Endothelial cell of coronary artery (primary cell): ENCODE data around the gene GAPVD1. TPM values are rescaled to one million over a fixed set of nuclear protein-coding genes. Genes with fewer than 3 reads are reported as not detected.

Experiments
- total RNA-seq: library from RNA; depleted of rRNA; stranded (reverse); fragments of >200 nt; gene quantifications from 2 replicates; pipeline ENCODE4 v1.2.3, GENCODE V29; 2014

Gene GAPVD1, protein sequence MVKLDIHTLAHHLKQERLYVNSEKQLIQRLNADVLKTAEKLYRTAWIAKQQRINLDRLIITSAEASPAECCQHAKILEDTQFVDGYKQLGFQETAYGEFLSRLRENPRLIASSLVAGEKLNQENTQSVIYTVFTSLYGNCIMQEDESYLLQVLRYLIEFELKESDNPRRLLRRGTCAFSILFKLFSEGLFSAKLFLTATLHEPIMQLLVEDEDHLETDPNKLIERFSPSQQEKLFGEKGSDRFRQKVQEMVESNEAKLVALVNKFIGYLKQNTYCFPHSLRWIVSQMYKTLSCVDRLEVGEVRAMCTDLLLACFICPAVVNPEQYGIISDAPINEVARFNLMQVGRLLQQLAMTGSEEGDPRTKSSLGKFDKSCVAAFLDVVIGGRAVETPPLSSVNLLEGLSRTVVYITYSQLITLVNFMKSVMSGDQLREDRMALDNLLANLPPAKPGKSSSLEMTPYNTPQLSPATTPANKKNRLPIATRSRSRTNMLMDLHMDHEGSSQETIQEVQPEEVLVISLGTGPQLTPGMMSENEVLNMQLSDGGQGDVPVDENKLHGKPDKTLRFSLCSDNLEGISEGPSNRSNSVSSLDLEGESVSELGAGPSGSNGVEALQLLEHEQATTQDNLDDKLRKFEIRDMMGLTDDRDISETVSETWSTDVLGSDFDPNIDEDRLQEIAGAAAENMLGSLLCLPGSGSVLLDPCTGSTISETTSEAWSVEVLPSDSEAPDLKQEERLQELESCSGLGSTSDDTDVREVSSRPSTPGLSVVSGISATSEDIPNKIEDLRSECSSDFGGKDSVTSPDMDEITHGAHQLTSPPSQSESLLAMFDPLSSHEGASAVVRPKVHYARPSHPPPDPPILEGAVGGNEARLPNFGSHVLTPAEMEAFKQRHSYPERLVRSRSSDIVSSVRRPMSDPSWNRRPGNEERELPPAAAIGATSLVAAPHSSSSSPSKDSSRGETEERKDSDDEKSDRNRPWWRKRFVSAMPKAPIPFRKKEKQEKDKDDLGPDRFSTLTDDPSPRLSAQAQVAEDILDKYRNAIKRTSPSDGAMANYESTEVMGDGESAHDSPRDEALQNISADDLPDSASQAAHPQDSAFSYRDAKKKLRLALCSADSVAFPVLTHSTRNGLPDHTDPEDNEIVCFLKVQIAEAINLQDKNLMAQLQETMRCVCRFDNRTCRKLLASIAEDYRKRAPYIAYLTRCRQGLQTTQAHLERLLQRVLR (N-terminal part only)
- total RNA-seq, result 39.4 and 54.3 TPM in 2 replicates

DNA sequence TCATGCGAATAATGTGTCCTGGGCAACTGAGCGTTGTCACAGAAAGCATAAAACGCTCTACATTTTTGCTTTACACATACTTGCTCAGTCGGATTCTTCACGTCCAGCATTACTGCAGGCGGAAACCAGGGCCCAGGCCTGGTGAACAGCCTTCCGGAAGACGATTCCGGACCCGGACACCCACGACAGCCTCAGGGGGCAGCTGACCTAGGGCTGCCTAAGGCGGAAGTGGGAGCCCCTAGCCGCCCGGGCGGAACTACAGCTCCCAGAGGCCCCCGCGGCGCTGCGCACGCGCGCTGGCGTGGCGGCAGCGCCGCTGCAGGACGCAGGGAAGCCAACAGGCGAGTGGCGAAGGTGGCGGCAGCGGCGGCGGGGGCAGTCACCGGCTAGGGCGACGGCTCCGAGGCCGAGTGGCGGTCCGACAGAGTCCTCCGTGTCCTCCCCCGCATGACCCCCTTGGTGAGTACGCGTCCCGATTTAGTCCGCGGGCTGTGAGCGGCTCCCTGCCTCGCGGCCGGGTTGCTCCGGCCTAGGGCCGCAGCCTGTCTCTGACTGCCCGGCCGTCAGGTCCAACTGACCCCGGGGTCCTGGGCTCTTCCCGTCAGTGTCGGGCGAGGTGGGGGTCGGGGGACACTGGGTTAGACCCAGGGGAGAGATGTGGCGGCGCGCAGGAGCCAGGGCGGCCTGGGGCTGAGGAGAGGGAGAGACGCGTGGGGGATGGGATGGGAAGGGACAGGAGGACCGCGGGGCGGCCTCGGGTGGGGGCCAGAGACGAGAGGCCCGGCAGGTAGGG, at the start of gene GAPVD1:
TSS of gene GAPVD1 (plus strand) at position 326 of the 793 bp plus-strand sequence. CDS start 37,096 bp downstream, outside the sequence.

DNA sequence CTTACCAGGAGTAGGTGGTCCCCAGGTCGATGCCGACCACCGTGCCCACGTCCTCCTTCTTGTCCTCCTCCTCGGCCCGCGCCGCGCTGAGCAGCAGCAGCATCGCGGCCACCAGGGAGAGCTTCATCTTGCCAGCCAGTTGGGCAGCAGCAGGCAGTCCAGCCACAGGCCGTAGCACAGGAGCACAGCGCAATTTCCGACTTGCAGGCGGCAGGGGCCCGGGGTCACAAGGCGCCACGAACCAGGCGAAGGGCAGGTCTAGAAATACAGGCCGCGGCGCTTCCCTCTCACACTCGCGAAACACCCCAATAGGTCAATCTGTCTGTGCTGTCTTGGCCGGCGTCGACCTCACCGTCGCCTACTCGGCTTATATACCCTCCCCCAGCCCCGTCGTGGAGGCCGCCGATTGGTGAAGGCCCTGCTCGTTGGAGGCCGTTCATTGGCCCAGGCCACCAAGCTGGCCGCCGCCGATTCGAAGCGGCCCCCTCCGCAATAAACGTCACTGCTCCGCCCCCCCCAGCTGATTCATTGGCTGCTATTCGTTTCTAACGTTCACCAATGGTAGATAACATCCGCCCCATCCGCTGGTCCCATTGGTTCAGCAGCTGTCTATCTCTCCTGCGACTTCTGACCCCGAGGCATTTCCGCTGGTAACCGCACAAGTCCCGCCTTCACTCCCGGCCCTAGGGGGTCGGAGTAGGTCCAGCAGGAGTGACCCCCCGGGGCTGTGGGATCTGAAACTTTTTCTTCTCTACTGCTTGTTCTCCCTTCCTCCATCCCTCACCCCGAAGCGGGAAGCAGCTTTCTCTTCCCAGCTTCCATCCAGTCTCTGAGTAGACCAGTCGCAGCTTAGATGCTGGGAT, 20.4 kb upstream of the GAPVD1 start, which contains the start of gene HSPA5:
TSS of gene HSPA5 (minus strand) at position 344 of the 863 bp plus-strand sequence. CDS start at position 127, 217 bp downstream.

Other genes with a start within 250 kb of the GAPVD1 start
- gene SCAI, start 118.3 kb upstream of the GAPVD1 start, total RNA-seq, result 3.5 and 4.8 TPM in 2 replicates
- 12.1 and 16.2 TPM in 2 replicates for gene PPP6C, start 72.0 kb upstream of the GAPVD1 start, total RNA-seq
- gene RABEPK, start 61.3 kb upstream of the GAPVD1 start, total RNA-seq, result 26.8 and 35.0 TPM in 2 replicates
- 188 and 250 TPM in 2 replicates for gene HSPA5, start 20.5 kb upstream of the GAPVD1 start, total RNA-seq